ENCODE data around the gene ADTRP.

ADTRP gene

DNA sequence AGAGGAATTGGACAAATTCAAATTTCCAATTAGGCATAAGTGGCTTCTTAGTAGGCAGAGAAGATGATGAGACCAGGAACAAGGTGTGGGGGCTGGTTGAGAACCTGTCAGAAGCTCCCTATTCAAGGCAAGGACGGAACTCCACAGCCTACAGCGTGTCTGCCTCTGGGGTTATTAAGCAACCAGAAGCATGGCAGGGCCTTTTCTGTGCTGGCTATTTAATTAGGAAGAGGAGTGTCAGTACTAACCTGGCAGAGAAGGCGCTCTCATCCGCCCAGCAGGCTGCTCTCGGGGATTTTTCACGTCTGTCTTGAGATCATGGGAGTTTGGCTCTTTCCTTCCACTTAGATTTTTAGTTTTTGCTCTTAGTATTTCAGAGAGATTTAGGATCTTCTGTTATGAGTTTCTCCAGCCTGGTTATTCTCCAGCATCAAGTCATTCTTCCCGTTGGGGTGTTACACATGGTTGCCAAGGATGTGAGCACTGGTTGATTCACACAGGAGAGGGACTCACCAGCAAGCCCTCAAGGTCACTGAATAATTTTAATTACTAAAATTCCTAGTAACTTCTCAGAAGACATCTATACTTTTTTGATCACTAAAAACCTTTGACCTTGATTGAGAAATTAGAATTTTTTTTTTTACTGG, 23.9 kb downstream of the ADTRP start:
- DNase-seq, result no peak

DNA sequence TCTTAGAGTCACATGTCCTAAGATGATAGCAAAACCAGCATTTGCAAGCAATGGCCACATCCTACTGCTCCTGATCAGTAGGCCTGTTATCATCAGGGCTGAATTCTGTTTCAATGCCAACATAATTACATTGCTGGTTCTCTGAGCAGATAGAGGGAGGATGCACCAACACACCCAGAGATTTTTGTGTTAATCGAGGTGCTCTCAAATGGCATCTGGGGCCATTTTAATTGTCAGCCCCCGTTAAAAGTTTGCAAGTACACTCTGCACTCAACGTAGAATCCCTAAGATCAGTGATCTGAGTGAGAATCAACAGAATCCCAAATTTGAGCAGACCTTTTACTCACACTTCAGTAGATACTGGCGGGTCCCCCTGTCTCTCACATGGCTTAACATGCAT, 24.8 kb downstream of the ADTRP start:
- no peak for DNase-seq

DNA sequence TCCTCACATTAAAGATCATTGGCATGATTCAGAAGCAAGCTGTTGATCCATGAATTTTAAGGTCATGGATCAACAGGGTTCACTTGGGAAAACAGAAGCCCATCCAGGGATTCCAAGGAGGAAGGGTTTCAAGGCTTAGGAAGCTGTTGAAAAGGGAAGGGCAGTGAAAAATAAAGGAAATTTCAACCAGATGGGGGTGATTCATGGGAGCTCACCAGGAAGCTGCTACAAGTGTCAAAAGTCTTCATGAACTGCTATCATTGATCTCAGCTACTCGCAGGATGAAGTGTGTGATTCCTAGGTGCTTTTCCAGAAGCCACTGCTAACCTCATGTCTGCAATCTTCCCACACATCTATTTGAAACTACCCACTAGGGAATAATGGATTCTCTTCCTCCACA, 26.2 kb downstream of the ADTRP start:
- no peak for DNase-seq

GRCh38 chr6:11750682-11751081, 27.9 kb downstream of the ADTRP start:
- no peak for DNase-seq

DNA sequence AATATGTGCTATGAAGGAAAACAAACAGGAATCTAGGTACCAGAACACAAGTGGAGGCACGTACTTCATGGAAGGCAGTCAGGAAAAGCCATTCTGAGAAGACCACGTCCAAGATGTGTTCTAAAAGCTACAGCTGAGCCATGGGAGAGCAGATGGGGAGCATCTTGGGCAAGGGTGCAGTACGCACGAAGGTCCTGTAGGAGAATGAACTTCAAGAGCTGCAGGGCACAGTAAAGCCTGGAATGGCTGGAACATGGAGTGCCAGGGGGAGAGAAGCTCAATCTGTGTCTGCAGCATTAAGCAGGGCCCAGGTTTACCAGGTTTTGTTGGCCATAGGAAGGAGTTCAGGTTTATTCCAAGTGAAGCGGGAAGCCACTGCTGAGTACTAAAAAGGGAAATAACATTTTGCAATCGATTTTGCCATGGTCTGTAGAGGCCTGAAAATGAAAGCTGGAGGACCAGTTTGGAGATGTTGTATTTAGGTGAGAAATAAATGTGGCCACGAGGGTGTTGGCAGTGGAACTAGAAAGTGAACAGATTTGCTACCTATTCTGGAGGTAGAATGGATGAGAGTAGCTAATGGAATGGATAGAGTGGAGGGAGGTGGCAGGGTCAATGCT, 29.9 kb downstream of the ADTRP start:
- DNase-seq, result no peak

DNA sequence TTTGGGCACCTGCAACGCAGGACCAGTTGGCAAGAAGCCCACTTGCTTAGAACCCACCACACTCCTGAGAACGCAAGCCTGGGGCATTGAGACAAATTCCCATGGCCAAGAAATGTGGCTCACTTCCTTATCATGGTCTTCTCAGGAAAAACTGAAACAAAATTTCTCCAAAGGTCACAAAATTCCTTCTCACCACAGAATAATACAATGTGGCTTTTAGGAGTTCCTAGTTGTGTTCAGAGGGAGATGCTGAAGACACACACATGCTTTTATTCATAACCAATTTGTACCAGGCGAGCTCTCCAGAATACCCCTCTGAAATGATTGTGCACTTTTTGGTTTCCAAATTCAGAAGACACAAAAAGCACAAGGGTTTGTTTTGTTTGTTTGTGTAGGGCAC, 31.6 kb downstream of the ADTRP start:
- DNase-seq, result no peak

DNA sequence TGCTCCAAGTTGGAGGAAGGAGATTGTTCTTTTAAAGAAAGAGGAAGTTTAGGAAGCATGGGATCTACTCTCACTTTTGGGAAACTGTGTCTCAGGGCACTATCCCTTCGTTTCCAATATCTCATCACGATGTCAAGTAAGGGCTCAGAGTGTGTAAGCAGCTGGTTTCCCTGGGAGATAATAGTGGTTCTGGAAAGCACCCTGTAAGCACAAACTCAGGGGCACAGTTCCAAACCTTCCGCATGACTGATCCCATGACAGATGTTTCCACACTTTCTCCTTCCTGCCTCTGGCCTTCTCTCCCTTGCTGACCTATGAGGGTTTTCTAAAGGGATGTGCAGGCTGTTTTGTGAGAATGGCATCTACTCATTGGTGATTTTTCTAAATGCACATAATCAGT, 33.9 kb downstream of the ADTRP start:
- no peak for DNase-seq

DNA sequence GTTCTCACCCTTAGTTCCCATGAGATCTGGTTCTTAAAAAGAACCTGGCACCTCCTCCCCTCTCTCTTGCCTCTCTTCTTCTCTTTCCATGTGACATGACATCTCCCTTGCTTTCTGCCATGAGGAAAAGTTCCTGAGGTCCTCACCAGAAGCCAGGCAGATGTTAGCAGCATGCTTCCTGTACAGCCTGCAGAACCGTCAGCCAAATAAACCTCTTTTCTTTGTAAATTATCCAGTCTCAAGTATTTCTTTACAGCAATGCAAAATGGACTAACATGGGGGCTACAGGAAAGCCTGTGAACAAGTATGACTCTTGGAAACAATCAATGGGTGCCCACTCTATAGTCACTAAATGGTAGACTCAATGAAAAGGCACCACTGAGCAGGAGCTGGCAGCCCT, 34.5 kb downstream of the ADTRP start:
- DNase-seq, result no peak

GRCh38 chr6:11740875-11741274, 37.7 kb downstream of the ADTRP start:
- DNase-seq, result no peak

GRCh38 chr6:11738661-11739375, 39.8 kb downstream of the ADTRP start:
- no peak for DNase-seq

- DNase-seq, result no peak
Measured at GRCh38 chr6:11738234-11738633, 40.4 kb downstream of the ADTRP start.

DNA sequence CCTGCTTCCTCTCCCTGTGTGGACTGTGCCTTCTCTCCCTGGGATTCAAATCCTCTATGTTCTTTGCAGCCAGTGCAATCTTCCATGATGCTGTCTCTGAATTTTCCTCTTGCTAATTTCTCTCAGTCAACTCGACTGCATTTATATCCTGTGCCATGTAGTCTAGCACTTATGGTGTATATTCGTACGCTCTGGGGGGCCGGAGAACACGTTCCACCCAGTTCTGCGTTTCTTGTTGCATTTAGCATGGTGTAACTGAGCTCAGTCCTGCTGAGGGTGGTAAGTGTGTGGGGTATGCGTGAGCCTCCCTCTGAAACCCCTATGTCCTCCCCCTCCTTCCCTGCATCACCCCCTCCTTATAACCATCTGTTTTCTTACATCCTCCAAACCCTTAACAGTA, 42.0 kb downstream of the ADTRP start:
- DNase-seq, result no peak

- DNase-seq, result no peak
Measured at GRCh38 chr6:11734861-11735613, 43.6 kb downstream of the ADTRP start.

DNA sequence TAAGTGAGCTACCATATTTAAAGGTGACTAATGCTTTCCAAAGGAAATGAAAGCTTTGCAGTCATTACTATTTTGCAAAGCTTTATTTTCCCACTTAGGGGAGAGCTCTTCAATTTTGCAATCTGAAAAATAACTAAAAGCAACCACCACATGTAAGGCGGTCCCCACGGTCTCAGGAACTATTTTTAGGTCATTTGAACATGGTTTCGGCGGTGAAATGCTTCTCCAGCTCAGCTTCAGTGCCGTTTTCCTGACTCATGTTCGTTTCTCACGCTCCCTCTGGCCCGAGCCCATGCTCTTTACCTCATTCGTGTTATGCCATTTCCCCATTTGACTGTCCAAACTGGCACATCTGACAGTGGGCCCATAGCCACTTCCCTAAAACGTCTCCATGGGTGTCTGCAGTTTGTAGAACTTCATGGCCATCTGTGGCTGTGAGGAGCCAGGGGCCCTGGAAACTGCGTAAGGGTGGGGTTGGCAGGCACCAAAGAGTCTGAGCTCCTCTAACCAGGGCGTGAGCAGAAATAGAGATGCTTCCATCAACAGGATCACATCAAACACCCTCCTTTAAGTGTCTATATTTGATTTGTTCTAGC, 46.5 kb downstream of the ADTRP start:
- no peak for DNase-seq

- DNase-seq, result no peak
Measured at GRCh38 chr6:11731423-11731822, 47.2 kb downstream of the ADTRP start.

DNA sequence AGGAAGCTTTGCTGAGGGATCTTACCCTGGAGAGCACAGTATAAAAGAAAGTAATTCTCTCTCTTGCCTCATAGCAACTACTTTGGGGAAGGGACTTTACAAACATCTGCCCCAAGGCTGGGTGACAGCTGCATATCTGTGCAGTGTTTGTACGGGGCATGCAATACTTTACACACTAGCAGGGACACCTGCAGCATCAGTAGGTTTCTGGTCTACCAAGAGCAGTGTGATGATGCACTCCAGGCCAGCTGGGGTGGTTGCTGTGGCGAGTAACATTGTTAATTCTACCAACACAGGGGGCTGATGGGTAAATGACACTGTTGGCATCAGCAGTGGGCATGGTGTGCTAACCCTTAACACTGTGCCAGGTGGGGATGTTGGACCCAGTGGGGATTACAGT, 48.0 kb downstream of the ADTRP start:
- no peak for DNase-seq

GRCh38 chr6:11729076-11729475, 49.5 kb downstream of the ADTRP start:
- DNase-seq, result no peak

GRCh38 chr6:11727998-11728961, 50.3 kb downstream of the ADTRP start:
- DNase-seq, result no peak

DNA sequence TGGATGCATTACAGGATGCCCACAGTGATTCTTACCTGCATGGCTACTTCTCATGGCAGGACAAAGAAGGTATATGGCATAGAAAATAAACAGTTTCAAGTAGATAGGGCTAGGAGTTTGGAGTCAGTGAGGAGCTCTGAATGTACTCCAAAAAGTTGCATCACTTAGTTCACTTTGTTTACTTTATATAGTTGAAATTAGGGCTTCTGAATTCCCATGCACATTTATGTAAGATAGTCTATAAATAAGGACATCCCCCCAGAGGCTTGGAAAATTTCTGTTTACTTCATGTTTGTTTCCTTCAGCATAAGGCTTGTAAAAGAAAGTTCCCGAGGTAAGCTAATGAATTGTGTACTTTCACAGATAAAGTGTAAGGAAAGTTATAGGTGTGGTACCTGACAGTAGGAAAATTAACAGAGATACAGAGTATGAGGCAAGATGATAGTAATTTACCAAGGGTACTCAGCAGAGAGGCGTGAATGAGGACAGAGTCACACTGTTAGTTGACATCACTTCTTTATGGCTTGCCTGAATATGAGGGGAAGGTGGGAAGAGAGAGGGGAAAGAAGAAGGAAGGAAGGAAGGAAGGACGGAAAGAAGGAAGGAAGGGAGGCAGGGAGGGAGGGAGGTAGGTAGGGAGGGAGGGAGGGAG, 51.1 kb downstream of the ADTRP start:
- no peak for DNase-seq

DNA sequence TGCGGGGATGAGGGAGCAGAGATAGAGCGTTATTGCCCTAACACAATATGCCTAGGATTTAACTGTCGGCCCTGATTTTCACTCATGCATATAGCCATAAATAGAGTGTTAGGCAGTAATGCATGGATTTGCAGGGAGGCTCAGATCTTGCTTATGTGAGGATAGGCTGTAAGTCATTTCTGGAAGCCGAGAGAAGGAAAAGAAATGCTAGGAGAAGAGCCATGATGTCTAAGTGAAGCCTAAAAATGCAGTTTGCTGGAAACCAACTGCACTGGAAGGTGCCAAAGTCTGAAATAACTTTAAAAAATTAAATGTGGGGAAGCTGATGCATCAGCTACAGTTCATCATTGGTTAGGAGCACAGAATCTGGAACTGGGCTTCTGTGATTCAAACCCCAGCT, 54.3 kb downstream of the ADTRP start:
- DNase-seq, result no peak

DNA sequence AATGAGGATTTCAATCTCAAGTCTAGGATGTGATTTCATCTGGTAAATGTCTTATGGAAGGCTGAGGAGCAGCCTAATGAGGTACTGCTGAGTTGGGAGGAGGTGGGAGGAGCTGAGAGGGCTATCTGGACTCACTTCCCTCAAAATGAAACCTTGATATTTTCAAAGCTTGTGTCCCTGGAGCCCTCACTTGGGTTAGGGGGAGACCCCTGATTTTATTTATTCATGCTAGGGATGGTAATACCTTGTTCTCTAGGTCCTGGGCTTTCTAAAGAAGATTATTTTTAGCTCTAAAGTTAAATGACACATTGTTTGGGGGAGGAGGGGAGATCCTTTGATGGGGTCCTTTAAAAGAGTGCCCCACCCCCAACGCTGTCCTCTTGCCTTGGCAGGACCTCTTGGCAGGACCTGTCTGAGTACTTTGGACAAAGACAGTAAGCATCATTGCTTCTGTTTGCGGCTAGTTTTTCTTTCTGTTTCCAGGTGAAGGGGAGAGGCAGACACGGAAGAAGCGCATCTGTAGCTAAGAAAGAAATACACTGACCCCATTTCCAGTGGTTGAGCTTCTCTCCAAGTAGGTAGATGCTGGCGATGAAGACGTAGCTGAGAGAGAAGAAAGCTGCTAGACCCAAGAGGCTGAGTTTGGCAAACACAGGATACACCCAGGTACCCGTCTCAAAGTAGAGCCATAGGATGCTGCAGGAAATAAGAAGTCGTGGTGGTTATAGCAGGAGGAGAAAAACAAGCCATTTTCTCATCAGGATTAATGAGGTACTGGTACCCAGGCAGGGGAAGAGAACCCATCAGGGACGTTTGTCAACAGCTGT, 55.6 kb downstream of the ADTRP start:
- no peak for DNase-seq
